GM21529 (cell line): ENCODE measurements around the gene FLAD1.
A peak's percentile ranks its signal among the peaks of the same experiment; 100 is the strongest.

Experiments used
- ATAC-seq: cut with Tn5 transposase; IDR thresholded peaks from one replicate; pipeline ENCODE4 v1.9.1; 2021; ENCODE audit not compliant: unreplicated experiment

Gene FLAD1

GRCh38 chr1:155014709-155015508 lies 31.8 kb downstream of the FLAD1 start:
- no peak for ATAC-seq

GRCh38 chr1:155015527-155016230 lies 32.5 kb downstream of the FLAD1 start:
- no peak for ATAC-seq

- no peak for ATAC-seq
These were observed 33.2 kb downstream of the FLAD1 start for GRCh38 chr1:155016231-155016831.

GRCh38 chr1:155017041-155017945 lies 34.1 kb downstream of the FLAD1 start:
- ATAC-seq, result peak; percentile 81

GRCh38 chr1:155017946-155018316 lies 34.8 kb downstream of the FLAD1 start:
- no peak for ATAC-seq

GRCh38 chr1:155018617-155019348 lies 35.6 kb downstream of the FLAD1 start:
- no peak for ATAC-seq

GRCh38 chr1:155019377-155020245 lies 36.5 kb downstream of the FLAD1 start:
- ATAC-seq, result no peak

GRCh38 chr1:155022136-155022926 lies 39.2 kb downstream of the FLAD1 start:
- no peak for ATAC-seq

GRCh38 chr1:155022927-155023236 lies 39.7 kb downstream of the FLAD1 start:
- no peak for ATAC-seq

- ATAC-seq, result no peak
These were observed 40.5 kb downstream of the FLAD1 start for GRCh38 chr1:155023627-155024026.

GRCh38 chr1:155024315-155024714 lies 41.2 kb downstream of the FLAD1 start:
- no peak for ATAC-seq

GRCh38 chr1:155026154-155026553 lies 43.0 kb downstream of the FLAD1 start:
- ATAC-seq, result no peak

GRCh38 chr1:155026588-155026987 lies 43.4 kb downstream of the FLAD1 start:
- no peak for ATAC-seq

- no peak for ATAC-seq
These were observed 46.5 kb downstream of the FLAD1 start for GRCh38 chr1:155029513-155030242.

GRCh38 chr1:155030243-155030795 lies 47.2 kb downstream of the FLAD1 start:
- no peak for ATAC-seq

- ATAC-seq, result no peak
These were observed 47.8 kb downstream of the FLAD1 start for GRCh38 chr1:155030899-155031298.

- no peak for ATAC-seq
These were observed 49.7 kb downstream of the FLAD1 start for GRCh38 chr1:155032886-155033285.

GRCh38 chr1:155033524-155033923 lies 50.4 kb downstream of the FLAD1 start, which contains the start of the genes DCST1 and DCST2:
Gene DCST1 (plus strand): TSS chr1:155033824. CDS start chr1:155034037, 213 bp downstream.
Gene DCST2 (minus strand): TSS chr1:155033781. CDS start chr1:155033701, 80 bp downstream.
- no peak for ATAC-seq
